ENCODE results near the gene SP3. TPM values are rescaled to one million over a fixed set of nuclear protein-coding genes. Genes with fewer than 3 reads are reported as not detected.

The SP3 gene
- total RNA-seq, 1 donor from 2014 or later = 45.4 TPM

DNA sequence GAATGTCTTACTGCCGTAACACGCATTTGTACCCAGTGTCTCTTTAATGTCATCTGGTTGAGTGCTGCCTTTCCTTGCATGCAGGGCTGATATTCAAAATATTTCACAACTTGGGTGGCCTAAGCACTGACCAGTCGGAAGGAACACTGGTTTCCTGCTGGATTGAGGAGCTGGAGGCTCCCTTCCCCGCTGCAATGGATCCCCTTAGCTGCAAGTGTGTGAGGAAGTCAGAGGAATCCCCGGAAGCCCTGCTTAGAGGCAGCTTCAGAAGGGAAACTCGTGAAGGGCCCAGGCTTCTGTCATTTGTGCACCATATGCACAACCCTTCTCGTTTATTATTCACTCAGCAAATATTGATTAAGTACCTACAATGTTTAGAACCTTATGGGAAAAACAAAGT, 33.2 kb upstream of the SP3 start:
- no peak for DNase-seq (ENCODE audit: low spot score)
- intact Hi-C loops (cut with DNase I) = no loop called here

DNA sequence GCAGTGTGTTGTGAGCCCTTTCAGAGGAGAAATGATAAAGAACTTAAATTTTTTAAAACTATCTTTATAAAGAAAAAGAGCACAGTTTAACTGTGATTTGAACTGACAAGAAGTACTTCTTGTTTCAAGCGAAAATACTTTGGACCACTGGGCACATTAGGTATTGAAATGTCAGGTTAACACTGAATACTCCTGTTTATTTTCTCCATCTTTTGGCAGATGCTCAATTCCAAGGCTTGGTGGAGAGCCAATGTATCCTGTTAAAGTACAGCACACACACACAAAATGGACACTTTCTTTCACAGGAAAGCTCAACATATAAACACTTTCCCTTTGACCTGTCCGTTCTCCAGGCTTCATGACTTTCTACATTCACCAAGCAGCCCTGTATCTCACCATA, 32.6 kb upstream of the SP3 start:
- no peak for DNase-seq (ENCODE audit: low spot score)
- intact Hi-C loops (cut with DNase I) = no loop called here

DNA sequence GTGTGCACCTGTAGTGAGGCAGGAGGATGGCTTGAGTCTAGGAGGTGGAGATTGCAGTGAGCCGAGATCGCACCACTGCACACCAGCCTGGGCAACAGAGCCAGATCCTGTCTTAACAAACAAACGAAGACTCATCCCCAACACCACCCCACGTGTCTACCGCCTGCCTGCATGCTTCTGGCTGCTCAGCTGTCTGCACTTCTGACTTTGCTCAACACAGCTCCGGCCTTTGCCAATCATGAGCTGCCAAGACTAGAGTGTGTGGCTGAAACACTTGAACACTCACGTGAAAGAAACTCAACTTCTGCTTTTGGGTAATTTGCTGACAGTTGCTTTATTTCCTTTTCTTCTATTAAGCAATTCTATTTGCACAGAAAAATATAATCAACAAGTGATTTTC, 32.1 kb upstream of the SP3 start:
- intact Hi-C loops (cut with DNase I) = no loop called here

DNA sequence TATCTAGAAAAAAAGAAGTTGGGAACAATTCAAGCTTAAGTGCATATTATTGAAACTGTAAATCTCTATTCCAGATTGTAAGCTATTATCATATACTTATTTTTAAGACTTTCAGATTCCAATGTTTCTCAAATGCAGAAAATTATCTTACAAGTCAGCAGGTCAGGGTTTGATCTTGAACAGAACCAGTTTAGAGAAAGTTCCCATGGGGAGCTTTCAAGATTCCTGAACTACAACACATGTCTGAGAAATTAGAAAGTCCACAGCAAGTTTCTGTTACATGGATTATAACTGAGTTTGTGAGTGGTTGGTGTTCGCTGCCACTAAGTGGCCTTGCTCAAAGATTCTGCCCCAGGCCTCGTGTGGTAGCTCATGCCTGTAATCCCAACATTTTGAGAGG, 31.6 kb upstream of the SP3 start:
- intact Hi-C loops (cut with DNase I) = no loop called here
- no peak for DNase-seq (ENCODE audit: low spot score)

More for the DNA sequence above, 32.1 kb upstream of the SP3 start:
- DNase-seq (ENCODE audit: low spot score) = peak; percentile 94

DNA sequence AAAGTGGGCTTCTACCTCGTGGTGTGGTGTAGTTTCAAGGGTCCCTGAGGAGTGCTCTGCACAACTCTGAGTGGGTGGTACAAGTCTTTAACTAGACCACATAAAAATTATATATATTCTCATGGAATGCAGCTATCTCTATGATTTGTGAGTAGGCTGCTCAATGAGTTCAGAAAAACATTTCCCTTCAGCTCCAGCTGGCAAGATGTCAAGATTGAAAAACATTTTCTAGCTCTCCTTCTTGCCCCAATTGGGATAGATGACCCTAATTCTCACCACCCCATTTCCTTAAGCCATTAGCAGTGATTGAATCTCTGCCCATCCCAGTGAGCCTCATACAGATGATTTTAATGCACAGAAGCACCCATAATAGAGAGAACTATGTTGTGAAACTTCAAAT, 28.3 kb upstream of the SP3 start:
- intact Hi-C loops (cut with DNase I) = no loop called here
- no peak for DNase-seq (ENCODE audit: low spot score)

DNA sequence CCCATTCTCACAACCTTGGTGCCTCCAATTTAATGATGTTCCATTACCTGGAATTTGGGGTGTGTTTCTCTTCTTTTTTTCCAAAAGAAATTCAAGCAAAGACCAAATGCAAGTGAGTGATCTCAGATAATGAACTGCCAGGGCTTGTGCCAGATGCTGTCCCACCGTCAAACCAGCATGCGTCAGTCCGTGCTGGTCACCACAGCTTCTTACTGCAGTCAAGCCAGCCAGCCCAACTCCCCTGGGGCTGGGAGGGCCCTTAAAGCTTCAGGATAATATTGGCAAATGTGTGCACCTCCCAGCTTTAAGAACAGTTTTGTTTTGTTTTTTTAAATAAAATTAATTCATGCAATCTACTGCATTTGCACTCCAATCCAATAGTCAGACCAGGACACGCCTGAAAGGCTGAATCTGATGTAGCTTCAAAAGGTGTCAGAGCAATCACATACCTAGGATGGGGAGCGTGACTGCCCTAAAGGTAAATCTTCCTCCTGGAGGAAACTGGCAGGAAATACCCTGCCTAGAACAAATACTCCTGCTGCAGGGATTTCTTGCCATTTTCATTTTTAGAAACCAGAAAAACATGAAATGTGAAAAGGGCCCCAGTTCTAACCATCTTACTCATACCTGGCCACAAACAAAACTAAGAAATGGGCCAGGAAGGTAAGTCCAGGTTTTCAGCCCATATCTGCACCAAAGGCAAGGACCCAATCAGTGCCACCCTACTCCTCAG, 26.8 kb upstream of the SP3 start:
- intact Hi-C loops (cut with DNase I) = loop anchor here (1.0 kb wide), 1 partner anchor 47 kb away; no protein-coding TSS in a partner anchor
- DNase-seq (ENCODE audit: low spot score) = no peak

DNA sequence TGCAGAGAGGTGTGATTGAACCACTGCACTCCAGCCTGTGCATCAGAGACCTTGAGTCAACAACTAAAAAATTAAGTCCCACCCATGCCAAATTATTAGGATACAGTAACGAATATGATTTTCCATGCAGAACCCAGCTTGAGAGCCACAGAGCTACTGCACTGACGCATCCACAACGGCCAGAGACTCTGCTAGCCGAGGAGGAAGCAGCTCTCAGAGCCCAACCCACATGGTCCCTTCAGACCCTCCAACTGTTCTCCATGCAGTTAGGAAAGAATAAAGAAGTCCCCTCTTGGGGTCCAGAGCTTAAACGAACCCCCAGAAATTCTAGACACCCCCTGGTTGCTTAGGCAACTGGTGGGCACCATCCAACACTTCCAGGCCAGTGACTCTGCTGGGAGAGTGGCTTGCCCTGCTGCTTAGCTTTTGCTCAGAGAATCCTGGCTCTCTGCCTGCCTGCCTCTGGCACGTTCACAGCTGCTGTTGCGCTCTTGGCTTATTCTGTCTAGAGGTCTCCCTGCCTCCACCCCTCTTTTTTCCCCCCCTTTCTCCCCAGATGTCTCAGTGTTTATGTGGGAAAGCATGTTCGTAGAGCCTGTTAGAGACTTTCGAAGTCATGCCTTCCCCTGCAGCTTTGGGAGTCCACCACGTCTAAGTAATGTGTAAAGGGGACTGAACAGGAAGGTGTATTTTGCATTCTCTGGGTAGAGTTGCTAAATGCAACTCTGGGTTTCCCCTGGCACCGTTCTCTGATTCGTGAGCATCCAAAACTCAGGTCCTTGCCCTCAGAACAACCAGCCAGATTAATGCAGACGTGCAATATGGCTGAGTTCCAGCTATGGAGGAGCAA, 26.0 kb upstream of the SP3 start:
- intact Hi-C loops (cut with DNase I) = loop anchor here (1.0 kb wide), 1 partner anchor 48 kb away; no protein-coding TSS in a partner anchor
- DNase-seq (ENCODE audit: low spot score) = peak; percentile 85

DNA sequence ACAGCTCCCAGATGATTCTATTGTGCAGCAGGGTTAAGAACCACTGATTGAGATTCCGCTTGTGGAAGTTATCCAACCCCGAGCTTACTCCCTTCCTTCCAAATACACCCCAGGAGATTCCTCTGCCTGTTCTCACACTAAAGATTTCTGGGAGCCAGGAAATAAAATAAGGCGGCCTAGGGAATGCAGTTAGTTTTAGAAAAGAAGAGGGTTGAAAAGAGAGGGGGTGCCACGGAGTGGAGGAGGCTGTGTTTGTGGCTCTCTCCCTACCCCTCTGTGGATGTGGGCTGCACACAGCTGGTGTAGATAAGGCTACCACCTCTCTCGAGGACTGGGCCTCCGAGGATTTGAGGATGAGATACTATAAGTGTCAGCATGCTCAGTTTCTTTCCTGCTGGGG, 25.1 kb upstream of the SP3 start:
- intact Hi-C loops (cut with DNase I) = no loop called here
- DNase-seq (ENCODE audit: low spot score) = no peak

DNA sequence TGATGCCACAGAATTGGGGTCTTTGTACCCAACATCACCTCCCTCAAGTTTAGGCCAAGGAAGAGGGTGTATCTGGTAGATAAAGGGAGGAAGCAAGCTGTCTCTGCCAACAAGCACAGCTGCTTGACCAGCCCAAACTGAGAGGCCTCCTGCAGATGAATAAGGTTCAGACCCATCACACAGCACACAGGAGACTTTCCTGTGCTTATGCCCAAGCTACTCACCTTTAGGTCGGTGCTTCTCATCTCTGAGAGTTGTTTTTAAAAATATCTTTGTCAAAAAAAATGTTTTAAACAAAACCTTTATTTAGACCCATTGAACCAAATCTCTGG, 24.7 kb upstream of the SP3 start:
- DNase-seq (ENCODE audit: low spot score) = no peak
- intact Hi-C loops (cut with DNase I) = no loop called here

DNA sequence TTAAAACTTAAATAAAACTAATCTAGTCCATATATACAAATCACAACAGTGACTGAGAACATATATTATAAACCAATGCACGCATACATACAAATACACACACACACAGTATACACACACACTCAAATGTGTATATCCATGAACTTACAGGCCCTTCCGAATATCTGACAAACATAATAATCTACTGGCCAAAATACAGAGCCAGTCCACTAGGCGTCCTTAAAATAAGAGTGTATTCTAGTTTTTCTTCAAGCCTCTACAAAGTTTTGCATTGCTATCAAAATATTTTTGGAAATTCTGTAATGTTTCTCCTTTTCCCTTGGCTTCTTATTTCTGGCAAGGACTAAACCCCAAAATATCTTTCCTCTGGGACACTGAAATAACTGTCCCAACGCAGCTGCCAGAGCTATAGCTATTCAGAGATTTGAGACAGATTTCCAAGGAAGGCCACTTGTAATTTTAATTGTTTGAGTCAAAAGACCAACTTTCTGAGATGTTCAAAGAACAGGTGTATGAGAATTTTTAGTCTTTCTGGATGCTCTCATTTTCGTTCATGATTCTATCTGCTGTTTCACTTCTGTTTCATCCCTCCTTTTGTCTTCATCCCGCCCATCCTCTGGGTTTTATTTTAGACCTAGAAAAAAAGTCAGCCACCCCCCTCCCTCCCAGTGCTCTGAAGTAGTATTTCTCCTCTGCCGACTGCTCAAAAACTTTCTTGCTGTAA, 24.1 kb upstream of the SP3 start:
- no peak for DNase-seq (ENCODE audit: low spot score)
- intact Hi-C loops (cut with DNase I) = no loop called here

DNA sequence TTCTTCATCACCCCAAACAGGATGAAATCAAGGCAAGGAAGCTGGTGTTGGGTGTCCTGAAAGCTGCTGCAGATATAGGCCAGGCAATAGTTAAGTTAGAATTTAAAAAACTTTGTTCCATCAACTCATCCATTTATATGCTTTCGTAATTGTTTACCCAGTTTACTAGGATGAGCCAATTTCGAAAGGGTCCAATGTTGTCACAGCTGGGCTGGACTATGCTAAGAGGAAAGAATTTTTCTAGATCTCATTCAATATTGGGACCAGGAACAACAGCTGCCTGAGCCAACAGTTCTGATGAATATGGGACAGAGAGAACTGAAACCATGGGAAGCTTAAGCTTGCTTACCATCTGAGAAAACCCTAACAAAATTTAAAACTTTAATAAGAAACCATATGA, 21.6 kb upstream of the SP3 start:
- intact Hi-C loops (cut with DNase I) = no loop called here
- DNase-seq (ENCODE audit: low spot score) = no peak

DNA sequence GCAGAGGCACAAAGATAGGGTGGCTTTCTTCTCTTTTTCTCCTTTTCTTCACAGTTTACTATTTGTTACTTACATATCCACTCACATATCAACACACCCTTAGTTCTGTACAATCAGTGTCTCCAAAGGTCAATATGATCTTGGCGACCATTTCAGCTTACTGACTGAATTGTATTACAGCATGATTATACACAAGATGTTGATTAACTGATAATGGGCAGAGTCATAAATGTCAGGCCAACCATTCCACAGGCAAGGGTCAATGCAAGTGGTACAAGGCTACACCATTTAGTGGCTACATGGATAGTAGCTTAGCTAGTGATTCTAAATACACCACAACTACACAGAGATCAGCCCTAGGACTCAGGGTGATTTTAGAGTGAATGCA, 20.4 kb upstream of the SP3 start:
- intact Hi-C loops (cut with DNase I) = no loop called here
- no peak for DNase-seq (ENCODE audit: low spot score)

DNA sequence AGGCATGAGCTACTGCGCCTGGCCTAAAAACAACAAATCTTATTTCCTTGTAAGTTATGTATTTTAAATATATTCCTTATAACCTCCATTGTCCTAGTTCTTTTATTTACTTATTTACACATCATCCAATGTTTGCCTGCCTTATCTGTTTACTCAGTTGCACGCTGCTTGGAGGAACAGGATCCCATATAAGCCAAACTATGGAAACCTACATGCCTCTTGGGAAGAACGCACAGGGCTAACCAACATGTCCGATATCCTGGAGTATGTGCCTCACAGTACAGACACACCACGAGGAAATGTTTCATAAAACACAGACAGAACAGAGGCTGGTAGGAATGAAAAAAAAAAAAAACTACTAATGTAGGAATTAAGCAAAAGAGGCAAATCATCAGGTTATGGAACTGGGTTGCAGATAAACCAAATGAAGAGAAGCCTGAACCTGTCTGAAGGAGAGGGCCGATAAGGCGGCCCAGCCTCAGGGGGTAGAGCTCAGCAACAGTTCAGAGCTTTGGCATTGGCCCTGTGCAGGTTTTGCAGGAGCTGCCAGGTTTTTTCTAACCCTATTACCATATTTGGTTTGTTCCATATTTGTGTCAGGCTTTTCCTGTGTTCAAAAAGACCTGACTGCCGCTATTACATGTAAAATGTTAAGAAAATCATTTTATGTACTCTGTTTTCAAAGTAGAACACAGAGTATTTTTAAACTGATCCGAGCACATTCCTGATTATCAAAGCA, 19.9 kb upstream of the SP3 start:
- no peak for DNase-seq (ENCODE audit: low spot score)
- intact Hi-C loops (cut with DNase I) = no loop called here

DNA sequence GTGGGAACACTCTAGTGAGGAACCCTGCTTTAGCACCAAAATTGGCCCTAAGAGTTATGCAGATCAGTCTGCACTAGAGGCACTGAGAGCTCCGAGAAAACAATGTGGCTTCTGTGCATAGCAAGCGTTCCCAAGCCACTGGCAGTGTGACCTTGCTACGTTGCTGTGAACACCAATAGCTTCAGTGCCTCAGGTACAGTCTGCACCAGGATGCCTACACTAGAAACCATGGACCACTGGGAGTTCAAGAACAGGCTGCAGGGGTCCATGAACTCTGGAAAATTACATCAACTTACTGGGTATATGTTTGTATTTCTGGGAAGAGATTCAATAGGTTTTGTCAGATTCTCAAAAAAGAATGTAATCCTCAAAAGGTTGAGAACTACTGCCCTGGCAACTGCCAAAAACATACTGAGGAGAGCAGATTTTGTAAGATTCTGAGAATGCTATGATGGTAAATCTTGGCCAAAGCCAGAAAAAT, 18.3 kb upstream of the SP3 start:
- DNase-seq (ENCODE audit: low spot score) = no peak
- intact Hi-C loops (cut with DNase I) = no loop called here

DNA sequence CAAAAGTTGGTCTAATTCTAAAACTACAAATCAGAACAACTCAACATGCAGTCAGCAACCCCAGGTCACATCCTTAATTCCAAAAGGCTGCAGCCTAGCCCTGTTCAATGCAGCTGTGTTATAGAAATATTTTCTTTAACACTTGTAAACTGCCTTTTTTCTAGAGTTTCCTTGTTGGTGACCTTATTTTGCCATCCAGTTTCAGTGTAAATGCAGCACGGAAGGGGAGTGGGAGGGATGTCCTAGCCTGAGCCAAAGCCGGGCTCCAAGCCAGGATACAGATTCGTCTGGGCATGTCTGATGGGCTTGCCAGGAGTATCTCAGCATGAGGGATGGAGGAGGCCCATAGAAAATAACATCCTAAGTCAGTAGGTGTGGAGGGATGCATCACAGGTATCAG, 17.7 kb upstream of the SP3 start:
- no peak for DNase-seq (ENCODE audit: low spot score)
- intact Hi-C loops (cut with DNase I) = no loop called here

DNA sequence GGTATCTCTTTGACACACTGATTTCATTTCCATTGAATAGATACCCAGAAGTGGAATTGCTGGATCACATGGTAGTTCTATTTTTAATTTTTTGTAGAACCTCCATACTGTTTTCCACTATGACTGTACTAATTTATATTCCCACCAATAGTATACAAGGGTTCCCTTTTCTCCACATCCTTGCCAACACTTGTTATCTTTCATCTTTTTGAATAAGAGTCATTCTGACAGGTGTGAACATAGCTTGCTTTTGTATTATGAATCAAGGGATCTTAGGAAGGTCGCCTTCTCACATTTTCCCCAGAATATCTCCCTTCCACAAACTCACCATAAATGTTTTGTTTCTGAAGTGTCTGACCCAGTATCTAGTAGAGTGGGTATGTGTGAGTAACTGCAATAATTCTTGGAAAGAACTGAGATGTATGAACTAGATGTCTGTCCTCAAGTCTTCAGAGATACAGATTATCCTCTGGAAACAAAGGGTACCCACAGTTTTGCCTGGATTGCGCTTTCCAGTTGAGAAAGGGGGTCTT, 17.1 kb upstream of the SP3 start:
- DNase-seq (ENCODE audit: low spot score) = no peak
- intact Hi-C loops (cut with DNase I) = no loop called here

DNA sequence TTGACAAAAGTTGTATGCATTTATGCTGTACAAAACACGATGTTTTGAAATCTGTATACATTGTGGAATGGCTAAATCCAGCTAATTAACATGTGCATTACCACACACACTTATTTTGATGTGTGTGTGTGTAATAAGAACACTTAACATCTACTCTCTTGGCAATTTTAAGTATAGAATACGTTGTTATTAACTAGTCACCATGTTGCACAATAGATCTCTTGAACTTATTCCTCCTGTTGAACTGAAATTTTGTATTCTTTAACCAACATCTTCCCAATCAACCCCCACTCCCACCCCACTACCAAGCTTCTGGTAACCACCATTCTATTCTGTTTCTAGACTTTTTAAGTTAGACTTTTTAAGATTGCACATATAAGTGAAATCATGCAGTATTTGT, 16.3 kb upstream of the SP3 start:
- DNase-seq (ENCODE audit: low spot score) = no peak
- intact Hi-C loops (cut with DNase I) = no loop called here

DNA sequence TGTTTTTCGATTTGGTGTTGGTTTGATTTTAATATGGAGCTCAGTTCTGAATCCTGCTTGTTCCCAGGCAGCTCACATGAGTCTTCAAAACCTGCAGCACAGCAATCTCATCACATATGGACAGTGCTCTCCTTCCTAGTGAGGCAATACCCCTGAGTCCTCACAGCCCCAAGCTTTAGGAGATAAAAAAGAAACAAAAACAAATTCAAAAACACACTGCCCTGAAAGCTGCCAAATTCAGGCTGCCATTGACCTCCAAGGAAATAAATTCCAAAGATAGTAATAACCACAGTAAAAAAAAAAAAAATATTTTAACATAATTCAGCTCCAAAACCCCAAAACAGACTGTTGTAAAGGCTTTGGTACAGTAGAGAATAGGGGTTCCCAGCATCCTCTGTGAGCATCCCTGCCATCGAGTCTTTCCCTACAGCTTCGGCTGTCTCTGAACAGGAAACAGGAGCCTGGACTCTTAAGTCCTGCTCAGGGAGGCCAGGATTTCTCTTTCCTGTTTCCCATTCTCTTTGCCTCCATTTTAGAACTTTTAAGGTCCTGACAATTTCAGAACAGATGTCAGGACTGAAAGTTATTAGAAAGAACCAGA, 14.7 kb upstream of the SP3 start:
- intact Hi-C loops (cut with DNase I) = no loop called here
- no peak for DNase-seq (ENCODE audit: low spot score)

DNA sequence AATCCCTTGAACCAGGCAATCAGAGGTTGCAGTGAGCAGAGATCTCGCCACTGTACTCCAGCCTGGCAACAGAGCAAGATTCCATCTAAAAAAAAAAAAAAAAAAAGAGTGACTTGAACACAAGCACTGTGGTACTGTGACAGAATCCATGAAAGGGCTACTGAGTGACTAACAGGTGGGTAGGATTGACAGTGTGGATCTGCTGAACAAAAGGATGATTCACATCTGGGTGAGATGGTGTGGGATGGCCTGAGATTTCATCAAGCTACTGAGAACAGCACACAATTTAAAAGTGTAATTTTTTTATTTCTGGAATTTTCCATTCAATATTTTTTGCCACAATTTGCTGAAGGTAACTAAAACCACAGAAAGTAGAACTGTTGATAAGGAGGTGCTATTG, 13.3 kb upstream of the SP3 start:
- intact Hi-C loops (cut with DNase I) = no loop called here

More for the DNA sequence above, 13.3 kb upstream of the SP3 start:
- no peak for DNase-seq (ENCODE audit: low spot score)
